ENCODE data around the gene BEGAIN.

Gene BEGAIN

DNA sequence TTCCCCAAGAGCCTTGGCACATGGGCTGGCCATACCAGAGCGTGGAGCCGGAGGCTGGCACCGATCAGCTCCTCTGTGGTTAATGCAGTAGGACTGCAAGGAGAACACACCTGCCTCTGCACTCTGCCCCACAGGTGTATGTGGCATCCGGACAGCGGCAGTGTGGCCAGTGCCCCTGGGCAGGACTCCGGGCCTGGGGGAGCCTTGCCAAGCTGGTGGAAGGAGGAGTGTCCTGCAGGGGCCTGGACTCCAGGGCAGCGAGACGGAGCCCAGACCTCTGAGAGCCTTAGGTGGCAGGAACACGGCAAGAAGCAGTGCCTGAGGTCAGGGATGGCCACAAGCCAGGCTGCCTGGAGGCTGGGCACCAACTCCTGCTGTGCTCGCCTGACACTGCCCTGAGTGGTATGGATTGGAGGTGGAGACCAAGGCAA is 5.3 kb upstream of the BEGAIN start:
- H3K9me3 ChIP-seq (ENCODE audit: insufficient read depth, low read depth, low read length), result no peaks in the 10 kb centered on the region
- H3K4me1 ChIP-seq (ENCODE audit: insufficient read depth, low read length), result no peaks in the 10 kb centered on the region
- H3K27ac ChIP-seq (ENCODE audit: low read length), result no peak overlapping the region
- H3K36me3 ChIP-seq (ENCODE audit: insufficient read depth, low read depth, low read length), result no peaks in the 10 kb centered on the region
- no peak overlapping the region for H3K4me3 ChIP-seq (ENCODE audit: low read length)
- peaks cover 43% of the 10 kb centered on the region for H3K27me3 ChIP-seq (ENCODE audit: insufficient read depth, low read length)
- H3K9ac ChIP-seq (ENCODE audit: low read depth, low read length), result no peak overlapping the region

DNA sequence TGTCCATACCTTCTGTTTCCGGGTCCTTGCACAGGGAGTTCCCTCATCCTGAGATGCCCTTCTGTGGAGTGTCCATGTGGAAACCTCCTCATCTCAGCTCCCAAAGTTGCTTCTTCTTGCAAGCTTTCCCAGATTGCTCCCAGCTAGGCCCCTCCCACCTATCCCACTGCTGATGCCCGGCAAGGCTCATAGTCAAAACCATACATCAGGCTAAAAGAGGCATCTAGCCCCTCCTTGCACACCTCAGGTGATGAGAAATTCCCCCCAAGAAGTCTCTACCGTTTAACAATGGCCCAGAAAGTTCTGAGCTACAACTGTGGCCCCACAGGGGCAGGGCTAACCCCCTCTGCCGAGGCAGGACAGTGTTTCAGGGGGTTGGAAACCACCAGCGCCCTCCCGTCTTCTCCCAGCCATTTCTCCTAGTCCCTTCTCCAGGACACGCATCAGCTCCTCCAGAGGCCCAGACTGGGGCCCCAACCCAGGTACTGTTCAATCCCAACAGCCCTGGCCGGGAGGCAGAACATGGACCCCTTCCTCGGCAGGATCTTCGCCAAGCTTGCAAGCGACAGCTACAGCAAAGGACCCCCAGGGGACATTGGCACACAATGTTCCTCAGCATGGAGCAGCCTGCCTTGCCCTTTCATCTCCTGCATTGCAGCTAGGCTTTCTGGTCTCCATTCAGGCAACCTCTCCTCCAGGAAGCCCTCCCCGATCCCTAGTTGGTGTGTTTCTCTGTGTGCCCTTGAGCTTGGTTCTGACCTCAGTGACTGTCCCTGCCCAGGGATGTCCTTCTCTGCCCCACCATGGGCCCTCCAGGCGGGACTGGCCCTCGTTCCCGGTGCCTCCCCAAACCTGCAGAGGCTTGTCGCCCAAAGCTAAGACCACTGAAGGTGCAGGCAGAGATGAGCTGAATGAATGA is 4.5 kb upstream of the BEGAIN start:
- Histone ChIP-seq H3K27ac (ENCODE audit: low read length) (no peak overlapping the region), H3K9ac (ENCODE audit: low read depth, low read length) (no peak overlapping the region), H3K27me3 (ENCODE audit: insufficient read depth, low read length) (peaks cover 46% of the 10 kb centered on the region), H3K36me3 (ENCODE audit: insufficient read depth, low read depth, low read length) (no peaks in the 10 kb centered on the region), H3K4me1 (ENCODE audit: insufficient read depth, low read length) (no peaks in the 10 kb centered on the region), H3K9me3 (ENCODE audit: insufficient read depth, low read depth, low read length) (no peaks in the 10 kb centered on the region), H3K4me3 (ENCODE audit: low read length) (no peak overlapping the region)

DNA sequence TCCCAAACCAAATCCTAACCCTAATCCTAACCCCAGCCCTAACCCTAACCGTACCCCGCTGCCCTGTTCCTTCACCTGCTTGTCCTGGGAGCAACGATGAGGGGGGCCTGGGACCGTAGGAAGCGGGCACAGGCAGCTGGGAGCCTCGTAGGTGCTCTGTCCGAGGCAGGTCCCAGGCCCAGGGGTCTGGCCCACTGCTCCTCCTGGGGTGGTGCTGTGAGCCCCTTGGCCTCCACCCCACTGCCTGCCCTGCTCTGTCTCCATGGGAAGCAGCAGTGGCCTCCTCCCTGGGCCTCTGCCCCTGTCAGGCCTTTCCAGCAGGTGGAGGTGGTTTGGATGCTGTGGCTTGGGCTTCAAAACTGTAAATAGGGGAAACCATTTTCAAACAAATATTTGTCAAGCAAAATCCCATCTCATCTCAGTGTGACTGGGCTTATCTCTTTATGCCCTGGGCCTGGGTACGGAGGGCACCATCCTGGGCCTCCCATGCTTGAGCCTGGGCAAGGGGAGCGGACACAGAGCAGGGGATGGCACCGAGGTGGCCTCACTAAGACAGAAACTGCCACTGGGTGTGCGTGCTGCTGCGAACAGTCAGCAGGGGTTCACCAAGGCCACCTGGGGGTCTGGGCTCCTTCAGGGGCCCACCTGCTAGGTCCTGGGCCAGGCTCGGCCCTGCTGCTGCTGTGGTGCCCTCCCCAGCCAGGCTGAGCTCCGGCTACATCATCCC is 3.7 kb upstream of the BEGAIN start:
- no peaks in the 10 kb centered on the region for H3K9me3 ChIP-seq (ENCODE audit: insufficient read depth, low read depth, low read length)

DNA sequence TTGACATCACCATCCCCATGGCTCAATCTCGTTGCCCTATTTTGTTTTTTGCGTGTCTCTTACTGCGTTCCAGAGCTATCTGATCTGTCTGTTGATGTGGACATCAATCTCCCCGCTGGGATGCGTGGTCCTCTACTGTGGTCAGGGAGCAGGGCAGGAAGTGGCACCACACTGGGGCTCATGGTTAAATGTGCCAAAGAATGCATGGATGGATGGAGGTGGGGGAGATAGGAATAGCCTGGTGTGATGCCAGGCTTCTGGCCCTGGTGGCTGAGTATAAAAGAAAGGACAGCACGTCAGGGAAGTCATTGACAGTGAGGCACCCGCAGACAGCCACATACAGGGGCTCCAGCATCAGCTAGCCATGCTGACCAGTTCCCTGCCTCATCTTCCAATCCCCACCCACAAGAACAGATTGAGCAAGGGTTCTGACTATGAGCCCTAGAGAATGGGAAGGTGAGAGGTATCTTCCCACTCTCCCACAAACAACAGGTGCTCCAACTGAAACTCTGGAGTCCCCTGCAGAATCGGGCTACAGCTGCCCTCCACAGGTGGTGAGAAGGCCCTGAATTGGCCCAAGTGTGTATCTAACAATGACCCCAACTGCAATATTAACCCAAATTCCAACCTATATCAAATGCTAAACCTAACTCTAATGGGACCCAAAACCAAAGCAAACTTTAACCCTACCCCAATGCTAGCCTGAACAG is 2.7 kb upstream of the BEGAIN start:
- Histone ChIP-seq H3K36me3 (ENCODE audit: insufficient read depth, low read depth, low read length) (no peaks in the 10 kb centered on the region), H3K9ac (ENCODE audit: low read depth, low read length) (no peak overlapping the region), H3K27ac (ENCODE audit: low read length) (no peak overlapping the region), H3K9me3 (ENCODE audit: insufficient read depth, low read depth, low read length) (no peaks in the 10 kb centered on the region), H3K4me1 (ENCODE audit: insufficient read depth, low read length) (no peaks in the 10 kb centered on the region), H3K4me3 (ENCODE audit: low read length) (no peak overlapping the region), H3K27me3 (ENCODE audit: insufficient read depth, low read length) (peaks cover 60% of the 10 kb centered on the region)

More for the DNA sequence above, 3.7 kb upstream of the BEGAIN start:
- Histone ChIP-seq H3K4me3 (ENCODE audit: low read length) (no peak overlapping the region), H3K27me3 (ENCODE audit: insufficient read depth, low read length) (peaks cover 55% of the 10 kb centered on the region), H3K27ac (ENCODE audit: low read length) (no peak overlapping the region), H3K36me3 (ENCODE audit: insufficient read depth, low read depth, low read length) (no peaks in the 10 kb centered on the region), H3K4me1 (ENCODE audit: insufficient read depth, low read length) (no peaks in the 10 kb centered on the region), H3K9ac (ENCODE audit: low read depth, low read length) (no peak overlapping the region)

DNA sequence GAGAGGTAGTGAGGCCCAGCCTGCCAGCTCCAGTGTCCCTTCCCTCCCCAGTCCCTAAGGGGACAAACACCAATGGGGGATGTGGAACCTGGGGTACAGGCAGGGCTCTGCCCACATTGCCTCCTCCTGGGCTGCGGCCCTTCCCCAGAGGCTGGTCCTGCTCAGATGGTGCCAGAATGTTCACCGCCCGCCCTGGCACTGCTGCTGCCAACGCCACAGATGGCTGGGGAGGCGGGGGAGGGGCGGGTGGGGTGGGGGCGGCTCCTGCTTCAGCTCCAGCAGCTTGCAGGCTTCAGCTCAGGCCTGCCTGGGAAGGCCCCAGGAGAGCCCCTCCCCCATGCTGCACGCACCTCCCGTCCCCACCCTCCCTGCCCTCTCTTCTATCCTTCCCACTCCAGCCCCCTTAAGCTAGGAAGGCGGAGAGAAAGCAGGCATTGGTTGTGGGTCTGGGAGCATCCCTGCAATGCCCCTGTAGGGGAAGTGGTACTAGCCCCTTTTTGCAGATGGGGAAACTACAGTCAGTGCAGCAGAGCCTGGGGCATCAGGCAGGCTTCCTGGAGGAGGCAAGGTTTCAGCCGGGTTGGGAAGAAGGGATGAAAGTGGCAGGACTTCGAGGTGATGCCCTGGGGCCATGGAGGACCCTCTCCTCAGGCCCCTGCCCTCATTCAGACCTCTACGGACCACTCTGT is 2.0 kb upstream of the BEGAIN start:
- no peak overlapping the region for H3K9ac ChIP-seq (ENCODE audit: low read depth, low read length)
- H3K9me3 ChIP-seq (ENCODE audit: insufficient read depth, low read depth, low read length), result no peaks in the 10 kb centered on the region
- H3K4me3 ChIP-seq (ENCODE audit: low read length), result no peak overlapping the region
- H3K36me3 ChIP-seq (ENCODE audit: insufficient read depth, low read depth, low read length), result no peaks in the 10 kb centered on the region
- no peak overlapping the region for H3K27ac ChIP-seq (ENCODE audit: low read length)
- H3K27me3 ChIP-seq (ENCODE audit: insufficient read depth, low read length), result peaks cover 65% of the 10 kb centered on the region
- H3K4me1 ChIP-seq (ENCODE audit: insufficient read depth, low read length), result no peaks in the 10 kb centered on the region

DNA sequence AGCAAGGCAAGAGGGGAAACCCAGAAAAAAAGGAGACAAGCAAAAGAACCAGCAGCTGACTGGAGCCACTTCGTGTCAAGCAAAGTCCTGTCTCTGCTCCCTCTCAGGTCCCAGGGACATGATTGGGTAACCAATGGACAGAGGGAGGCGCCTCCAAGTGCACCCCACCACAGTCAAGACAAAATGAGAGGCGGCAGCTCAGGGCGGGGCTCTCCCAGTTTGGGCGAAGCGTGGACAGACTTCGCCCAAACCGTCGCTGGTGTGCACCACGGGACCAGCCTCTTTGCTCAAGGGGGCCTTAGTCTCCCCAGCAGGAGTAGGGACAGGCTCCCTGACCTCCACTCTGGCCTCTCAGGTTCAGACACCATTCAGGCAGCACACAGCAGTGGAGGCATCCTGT is 1.5 kb upstream of the BEGAIN start:
- Histone ChIP-seq H3K27me3 (ENCODE audit: insufficient read depth, low read length) (peaks cover 70% of the 10 kb centered on the region), H3K4me1 (ENCODE audit: insufficient read depth, low read length) (no peaks in the 10 kb centered on the region), H3K27ac (ENCODE audit: low read length) (no peak overlapping the region), H3K9ac (ENCODE audit: low read depth, low read length) (no peak overlapping the region), H3K36me3 (ENCODE audit: insufficient read depth, low read depth, low read length) (no peaks in the 10 kb centered on the region), H3K4me3 (ENCODE audit: low read length) (no peak overlapping the region), H3K9me3 (ENCODE audit: insufficient read depth, low read depth, low read length) (no peaks in the 10 kb centered on the region)

DNA sequence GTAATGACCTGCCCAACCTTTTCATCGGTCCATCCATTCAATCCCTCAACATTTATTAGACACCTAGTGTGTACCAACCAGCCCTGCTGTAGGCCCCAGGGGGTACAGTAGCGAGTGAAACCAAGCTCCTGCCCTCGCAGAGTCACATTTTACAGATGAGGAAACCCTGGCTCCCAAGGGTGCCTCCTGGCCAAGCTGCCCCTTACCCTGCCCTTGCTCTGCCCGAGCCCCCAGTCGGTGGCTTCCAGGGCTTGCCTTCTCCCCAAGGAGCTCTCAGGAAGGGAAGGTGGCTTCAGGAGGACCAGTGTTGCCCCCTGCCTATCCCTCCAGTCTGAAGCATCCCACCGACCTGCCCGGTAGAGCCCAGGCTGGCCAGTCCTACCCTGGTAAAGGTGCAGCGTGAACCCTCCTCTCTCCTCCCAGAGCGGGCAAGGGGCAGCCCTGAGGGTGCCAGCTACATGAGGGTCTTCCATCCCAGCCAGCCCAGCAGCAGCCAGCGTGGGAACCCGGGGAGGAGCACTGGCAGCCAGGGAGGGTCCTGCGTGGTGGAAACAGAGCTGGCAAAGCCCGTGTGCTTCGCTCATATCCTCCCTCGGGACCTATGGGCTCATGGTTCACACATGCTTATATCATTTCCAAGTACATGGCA is 670 bp upstream of the BEGAIN start:
- Histone ChIP-seq H3K4me3 (ENCODE audit: low read length) (no peak overlapping the region), H3K9ac (ENCODE audit: low read depth, low read length) (no peak overlapping the region), H3K27me3 (ENCODE audit: insufficient read depth, low read length) (peaks cover 77% of the 10 kb centered on the region), H3K36me3 (ENCODE audit: insufficient read depth, low read depth, low read length) (no peaks in the 10 kb centered on the region), H3K27ac (ENCODE audit: low read length) (no peak overlapping the region), H3K4me1 (ENCODE audit: insufficient read depth, low read length) (no peaks in the 10 kb centered on the region), H3K9me3 (ENCODE audit: insufficient read depth, low read depth, low read length) (no peaks in the 10 kb centered on the region)

DNA sequence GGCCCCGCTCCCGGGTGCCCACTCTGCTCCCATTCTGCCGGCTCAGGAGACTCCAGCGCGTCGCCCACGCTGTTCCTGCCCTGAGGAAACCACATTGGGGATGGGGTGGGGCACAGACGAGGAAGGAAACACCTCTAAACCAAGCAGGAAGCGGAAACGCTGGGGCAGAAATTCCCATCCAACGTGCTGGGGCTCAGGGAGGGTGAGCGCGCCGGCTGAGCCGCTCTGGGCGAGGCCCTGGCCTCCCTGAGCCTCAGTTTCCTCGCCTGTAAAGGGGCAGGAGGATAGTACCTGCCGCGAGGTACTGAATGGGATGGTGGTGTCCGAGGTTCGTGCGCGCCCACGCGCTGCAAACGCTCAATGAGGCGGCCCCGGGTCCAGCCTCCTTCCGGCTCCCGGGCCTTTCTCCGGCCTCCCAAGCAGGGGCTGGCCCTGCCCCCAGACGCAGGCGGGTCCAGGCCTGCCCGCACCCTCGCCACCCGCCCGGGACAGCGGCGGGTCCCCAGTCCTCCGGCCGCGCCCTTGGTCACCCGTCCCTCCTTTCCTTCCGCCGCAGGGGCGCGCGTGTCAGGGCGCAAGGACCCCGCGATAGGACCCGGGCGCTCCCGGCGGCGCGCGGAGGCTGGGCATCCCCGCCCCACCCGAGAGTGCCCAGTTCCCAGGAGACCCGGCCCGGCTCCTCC is 673 bp downstream of the BEGAIN start:
- Histone ChIP-seq H3K27me3 (ENCODE audit: insufficient read depth, low read length) (peaks cover 72% of the 10 kb centered on the region), H3K4me1 (ENCODE audit: insufficient read depth, low read length) (no peaks in the 10 kb centered on the region), H3K4me3 (ENCODE audit: low read length) (peak overlapping the region; percentile 66), H3K9me3 (ENCODE audit: insufficient read depth, low read depth, low read length) (no peaks in the 10 kb centered on the region), H3K36me3 (ENCODE audit: insufficient read depth, low read depth, low read length) (no peaks in the 10 kb centered on the region), H3K27ac (ENCODE audit: low read length) (no peak overlapping the region), H3K9ac (ENCODE audit: low read depth, low read length) (no peak overlapping the region)

DNA sequence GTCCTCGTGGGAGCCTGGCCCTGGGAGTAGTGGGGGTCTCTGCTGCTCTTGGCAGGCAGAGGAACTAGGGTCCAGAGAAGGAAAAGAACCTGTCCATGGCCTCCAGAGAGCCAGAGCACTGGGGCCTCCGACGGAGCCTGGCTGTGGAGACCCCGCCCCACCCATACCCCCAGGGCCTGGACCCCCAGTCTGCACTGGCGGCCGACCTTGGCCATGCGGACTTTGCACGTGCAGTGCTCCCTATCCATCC is 1.1 kb downstream of the BEGAIN start:
- no peaks in the 10 kb centered on the region for H3K4me1 ChIP-seq (ENCODE audit: insufficient read depth, low read length)
- no peak overlapping the region for H3K27ac ChIP-seq (ENCODE audit: low read length)
- peak overlapping the region; percentile 66; the same call in 1 of the 2 replicates for H3K4me3 ChIP-seq (ENCODE audit: low read length)
- peaks cover 68% of the 10 kb centered on the region for H3K27me3 ChIP-seq (ENCODE audit: insufficient read depth, low read length)
- no peaks in the 10 kb centered on the region for H3K9me3 ChIP-seq (ENCODE audit: insufficient read depth, low read depth, low read length)
- no peak overlapping the region for H3K9ac ChIP-seq (ENCODE audit: low read depth, low read length)
- no peaks in the 10 kb centered on the region for H3K36me3 ChIP-seq (ENCODE audit: insufficient read depth, low read depth, low read length)

DNA sequence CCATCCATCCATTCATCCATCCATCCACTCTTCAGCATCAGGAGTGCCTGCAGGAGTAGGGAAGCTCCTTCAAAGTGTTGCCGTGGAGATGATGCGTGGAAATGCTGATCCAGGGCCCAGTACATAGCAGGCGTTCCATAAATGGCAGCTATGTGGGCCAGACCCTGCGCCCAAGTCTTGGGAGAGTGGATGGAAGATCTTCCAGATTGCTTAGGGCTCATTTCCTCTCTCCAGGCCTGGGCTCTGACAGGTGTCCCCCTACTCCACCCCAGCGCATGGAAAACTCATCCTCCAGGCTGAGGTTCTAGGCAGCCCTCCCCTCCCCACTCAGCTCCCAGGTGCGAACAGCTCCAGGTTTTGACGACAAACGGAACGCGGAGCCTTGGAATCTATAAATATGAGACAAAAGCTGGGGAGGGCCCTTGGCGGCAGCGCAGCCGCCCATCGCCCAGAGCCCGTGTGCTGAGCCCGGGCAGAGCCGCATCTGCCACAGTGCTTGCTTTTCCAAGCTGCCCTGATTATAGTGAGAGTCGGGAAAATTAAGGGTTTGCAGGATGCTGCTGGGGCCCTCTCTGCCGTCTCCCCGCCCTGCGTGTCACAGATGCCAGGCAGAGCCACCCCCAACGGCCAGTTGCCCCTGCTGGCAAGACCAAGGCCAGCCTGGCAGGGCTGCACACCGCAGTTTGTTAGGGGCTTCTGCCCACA is 1.6 kb downstream of the BEGAIN start:
- Histone ChIP-seq H3K27me3 (ENCODE audit: insufficient read depth, low read length) (peaks cover 68% of the 10 kb centered on the region), H3K27ac (ENCODE audit: low read length) (no peak overlapping the region), H3K4me1 (ENCODE audit: insufficient read depth, low read length) (no peaks in the 10 kb centered on the region), H3K9ac (ENCODE audit: low read depth, low read length) (no peak overlapping the region), H3K9me3 (ENCODE audit: insufficient read depth, low read depth, low read length) (no peaks in the 10 kb centered on the region), H3K36me3 (ENCODE audit: insufficient read depth, low read depth, low read length) (no peaks in the 10 kb centered on the region), H3K4me3 (ENCODE audit: low read length) (no peak overlapping the region)

All from iPS-20b (cell line).